ENCODE data around the gene PPM1J. TPM values are rescaled to one million over a fixed set of nuclear protein-coding genes. Genes with fewer than 3 reads are reported as not detected.

PPM1J gene, protein sequence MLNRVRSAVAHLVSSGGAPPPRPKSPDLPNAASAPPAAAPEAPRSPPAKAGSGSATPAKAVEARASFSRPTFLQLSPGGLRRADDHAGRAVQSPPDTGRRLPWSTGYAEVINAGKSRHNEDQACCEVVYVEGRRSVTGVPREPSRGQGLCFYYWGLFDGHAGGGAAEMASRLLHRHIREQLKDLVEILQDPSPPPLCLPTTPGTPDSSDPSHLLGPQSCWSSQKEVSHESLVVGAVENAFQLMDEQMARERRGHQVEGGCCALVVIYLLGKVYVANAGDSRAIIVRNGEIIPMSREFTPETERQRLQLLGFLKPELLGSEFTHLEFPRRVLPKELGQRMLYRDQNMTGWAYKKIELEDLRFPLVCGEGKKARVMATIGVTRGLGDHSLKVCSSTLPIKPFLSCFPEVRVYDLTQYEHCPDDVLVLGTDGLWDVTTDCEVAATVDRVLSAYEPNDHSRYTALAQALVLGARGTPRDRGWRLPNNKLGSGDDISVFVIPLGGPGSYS
- 0.89 to 1.6 TPM (median 0.99 TPM) in 5 replicates for total RNA-seq (2022; extraction: Qiagen RNA extraction; ENCODE audit: low read depth)

GRCh38 chr1:112715264-112716053, at the start of gene PPM1J:
TSS of gene PPM1J (minus strand) at chr1:112715332. CDS start at chr1:112715301, 31 bp downstream.

GRCh38 chr1:112706505-112707220, 8.5 kb downstream of the PPM1J start, which contains the start of gene RHOC:
TSS of gene RHOC (minus strand) at chr1:112707127. CDS start at chr1:112703799, 3,328 bp downstream.

GRCh38 chr1:112674440-112674985, 40.6 kb downstream of the PPM1J start, which contains the start of gene MOV10:
TSS of gene MOV10 (plus strand) at chr1:112674659. CDS start at chr1:112674913, 254 bp downstream.

Other genes starting within 250 kb of the PPM1J start
- gene WNT2B, start 206.4 kb downstream of the PPM1J start, total RNA-seq (2022; extraction: Qiagen RNA extraction; ENCODE audit: low read depth), result 0.10 to 0.39 TPM (median 0.17 TPM) in 5 replicates
- gene ST7L, start 96.2 kb downstream of the PPM1J start, total RNA-seq (2022; extraction: Qiagen RNA extraction; ENCODE audit: low read depth), result 10.6 to 13.5 TPM (median 11.6 TPM) in 5 replicates
- 56.1 to 77.2 TPM (median 63.6 TPM) in 5 replicates for gene CAPZA1, start 95.5 kb downstream of the PPM1J start, total RNA-seq (2022; extraction: Qiagen RNA extraction; ENCODE audit: low read depth)
- gene MOV10, start 40.7 kb downstream of the PPM1J start, total RNA-seq (2022; extraction: Qiagen RNA extraction; ENCODE audit: low read depth), result 28.0 to 35.1 TPM (median 29.1 TPM) in 5 replicates
- gene RHOC, start 8.2 kb downstream of the PPM1J start, total RNA-seq (2022; extraction: Qiagen RNA extraction; ENCODE audit: low read depth), result 353 to 392 TPM (median 376 TPM) in 5 replicates
- gene SLC16A1, start 240.9 kb upstream of the PPM1J start, total RNA-seq (2022; extraction: Qiagen RNA extraction; ENCODE audit: low read depth), result 38.2 to 51.5 TPM (median 46.0 TPM) in 5 replicates

Measured in A549 treated with GW870086 at 1 μM for 4 hours (cell line).